GM23248 (cell line): ENCODE measurements around the gene PTPRN2. TPM values are rescaled to one million over a fixed set of nuclear protein-coding genes. Genes with fewer than 3 reads are reported as not detected.

ENCODE experiments used
- DNase-seq: peaks from one replicate; pipeline ENCODE4 v3.0.0-alpha.2; 2015
- H2AFZ ChIP-seq: fragments of 200-600 bp; sonication (generic); 2 replicates; pipeline ENCODE4 v1.6.1; 2016; ENCODE audit warnings: antibody characterized with exemption
- H3F3A ChIP-seq: fragments of 200-600 bp; sonication (generic); 2 replicates; pipeline ENCODE4 v1.6.1; 2016; ENCODE audit warnings: mild to moderate bottlenecking, antibody characterized with exemption, mixed run types; ENCODE audit not compliant: insufficient read depth
- H3K27ac ChIP-seq: fragments of 200-600 bp; sonication (generic); 2 replicates; pipeline ENCODE4 v1.5.1; 2016; ENCODE audit warnings: mild to moderate bottlenecking
- H3K27me3 ChIP-seq: fragments of 200-600 bp; sonication (generic); replicated peaks from 2 replicates; pipeline ENCODE4 v1.6.1; 2016; ENCODE audit warnings: mild to moderate bottlenecking; ENCODE audit not compliant: insufficient read depth
- H3K36me3 ChIP-seq: fragments of 200-600 bp; sonication (generic); 2 replicates; pipeline ENCODE4 v1.6.1; 2016; ENCODE audit warnings: low read depth, mild to moderate bottlenecking
- H3K4me1 ChIP-seq: fragments of 200-600 bp; sonication (generic); 2 replicates; pipeline ENCODE4 v1.6.1; 2016; ENCODE audit warnings: mild to moderate bottlenecking; ENCODE audit not compliant: insufficient read depth
- H3K4me2 ChIP-seq: fragments of 200-600 bp; sonication (generic); one replicate; pipeline ENCODE4 v1.6.1; 2016; ENCODE audit warnings: mild to moderate bottlenecking; ENCODE audit not compliant: unreplicated experiment
- H3K4me3 ChIP-seq: fragments of 200-600 bp; sonication (generic); 2 replicates; pipeline ENCODE4 v1.5.1; 2016; ENCODE audit warnings: mild to moderate bottlenecking
- H3K79me2 ChIP-seq: fragments of 200-600 bp; sonication (generic); 2 replicates; pipeline ENCODE4 v1.6.1; 2016; ENCODE audit warnings: mild to moderate bottlenecking; ENCODE audit not compliant: insufficient read depth
- H3K9ac ChIP-seq: fragments of 200-600 bp; sonication (generic); 2 replicates; pipeline ENCODE4 v1.6.1; 2016; ENCODE audit warnings: mild to moderate bottlenecking
- H3K9me2 ChIP-seq: fragments of 200-600 bp; sonication (generic); 2 replicates; pipeline ENCODE4 v1.6.1; 2016; ENCODE audit warnings: mixed run types, mild to moderate bottlenecking, moderate library complexity; ENCODE audit not compliant: insufficient read depth
- H3K9me3 ChIP-seq: fragments of 200-600 bp; sonication (generic); one replicate; pipeline ENCODE4 v1.6.1; 2017; ENCODE audit warnings: low read depth
- H4K20me1 ChIP-seq: fragments of 200-600 bp; sonication (generic); 2 replicates; pipeline ENCODE4 v1.6.0; 2016; ENCODE audit not compliant: insufficient read depth
- EZH2 ChIP-seq: fragments of 200-600 bp; sonication (generic); IDR thresholded peaks from 2 replicates; pipeline ENCODE4 v1.6.1; 2018; ENCODE audit warnings: antibody characterized with exemption, mild to moderate bottlenecking; ENCODE audit not compliant: insufficient read depth, poor library complexity, severe bottlenecking
- EZH2phosphoT487 ChIP-seq: fragments of 200-600 bp; sonication (generic); IDR thresholded peaks from 2 replicates; pipeline ENCODE4 v1.6.1; 2018; ENCODE audit warnings: antibody characterized with exemption, moderate library complexity, mild to moderate bottlenecking, low read depth; ENCODE audit not compliant: insufficient read depth
- WGBS, 2 experiments: methylation state at CpG; one replicate each; pipeline ENCODE4 v1.1.6; 2015 to 2017; ENCODE audit warnings: low lambda C conversion rate in 2 of 2, low coverage in 1 of 2; ENCODE audit errors: missing lambda C conversion rate in 2 of 2; 5-methylcytosine and 5-hydroxymethylcytosine counted together
- in situ Hi-C: fragments of 300-500 bp; cut with MboI; formaldehyde crosslinking; loops from 2 replicates; pipeline ENCODE4 v1.15.0; 2020
- polyA plus RNA-seq: library from polyadenylated mRNA; unstranded; fragments of >200 nt; fragmentation: Nextera tagmentation; extraction: Ambion mirVana; gene quantifications from 2 replicates; pipeline ENCODE4 v1.2.1, GENCODE V29; 2016
- total RNA-seq: library from RNA; depleted of rRNA; stranded (reverse); fragments of >200 nt; shearing (Covaris generic); gene quantifications from 2 replicates; pipeline ENCODE4 v1.2.3, GENCODE V29; 2014

PTPRN2 gene
- total and polyA plus RNA-seq, 2 experiments from 2014 or later: 0.13 TPM; not detected in 1

DNA sequence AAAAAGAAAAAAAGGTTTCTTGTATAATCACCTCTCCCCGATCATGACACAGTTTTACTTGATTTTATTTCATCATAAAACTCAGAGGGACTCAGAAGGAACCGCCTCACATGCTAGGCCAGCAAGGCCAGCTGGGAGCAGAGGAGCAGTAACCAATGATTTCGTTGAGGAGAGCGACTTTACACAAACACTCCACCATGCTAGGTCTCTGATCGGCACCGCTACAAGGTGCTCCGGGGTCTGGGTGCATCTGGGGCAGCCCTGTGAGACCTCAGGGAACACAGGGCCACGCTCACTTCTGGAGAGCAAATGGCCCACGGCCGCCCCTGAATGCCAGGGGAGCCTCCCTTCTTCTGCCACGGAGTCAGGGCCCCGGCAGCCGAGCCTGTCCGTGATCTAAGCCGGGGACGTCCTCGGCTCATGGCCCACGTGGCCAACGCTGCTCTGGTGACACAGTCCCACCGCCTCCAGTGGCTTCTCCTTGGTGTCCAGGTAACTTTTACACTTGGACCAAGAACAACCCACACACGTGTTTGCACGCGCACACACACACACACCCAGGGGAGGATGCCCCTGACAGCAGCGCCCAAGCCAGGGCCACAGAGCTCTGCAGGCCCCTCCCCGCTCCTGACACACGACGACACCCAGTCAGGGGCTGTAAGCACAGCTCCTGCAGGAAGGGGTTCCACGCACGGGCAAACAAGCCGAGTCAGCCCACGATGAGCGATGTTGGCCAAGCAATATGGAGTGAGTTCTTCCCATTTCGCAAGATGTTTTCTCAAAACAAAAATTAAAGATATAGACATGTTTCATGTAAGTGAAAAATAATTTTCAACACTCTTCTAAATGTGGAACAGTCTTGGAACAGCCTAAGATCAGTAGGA lies 918.5 kb downstream of the PTPRN2 start:
- 26 to 33% methylated on average over 33 of the region's 33 CpGs for WGBS, 2 experiments
- no peaks in the 10 kb centered on the region for H3K27me3 ChIP-seq
- DNase-seq: no peak

DNA sequence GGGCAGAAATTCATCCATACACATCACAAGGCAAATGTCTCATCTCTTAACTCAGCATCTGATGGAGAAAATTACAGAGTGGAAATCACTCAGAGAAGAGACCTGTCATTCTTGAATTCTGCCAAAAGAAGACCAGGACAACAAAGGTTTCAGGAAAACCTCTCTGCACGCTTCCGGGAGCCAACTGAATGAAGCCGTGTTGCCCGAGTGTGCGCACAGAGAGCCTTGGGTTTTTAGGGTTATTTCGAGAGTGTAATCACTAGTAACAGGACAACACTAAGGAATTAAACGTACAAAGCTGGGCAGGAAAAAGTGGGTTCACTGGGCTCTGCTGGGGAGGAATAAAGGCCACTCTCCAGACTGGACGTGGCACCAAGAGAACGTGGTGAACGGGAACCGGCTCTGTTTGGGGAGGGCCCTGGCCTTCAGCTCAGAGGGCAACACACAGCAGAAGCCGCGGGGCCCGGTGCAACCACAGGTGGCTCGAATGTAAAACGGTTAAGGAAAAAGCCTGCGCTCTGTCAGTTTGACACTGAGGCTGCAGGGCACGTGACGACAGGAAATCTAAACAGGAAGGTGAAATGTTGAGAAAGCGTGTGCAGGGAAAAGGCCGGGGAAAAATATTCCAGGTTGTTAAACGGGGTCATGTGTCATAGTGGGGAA lies 919.3 kb downstream of the PTPRN2 start:
- DNase-seq: no peak
- Histone ChIP-seq H3K9me2 (no peaks in the 10 kb centered on the region), H3K4me3 (no peak overlapping the region), H3K9ac (no peak overlapping the region), H3F3A (no peaks in the 10 kb centered on the region), H3K36me3 (no peaks in the 10 kb centered on the region), H4K20me1 (no peaks in the 10 kb centered on the region), H2AFZ (no peak overlapping the region), H3K9me3 (no peaks in the 10 kb centered on the region), H3K27ac (no peak overlapping the region), H3K27me3 (no peaks in the 10 kb centered on the region), H3K4me2 (no peak overlapping the region), H3K4me1 (no peaks in the 10 kb centered on the region), H3K79me2 (no peaks in the 10 kb centered on the region)
- TF ChIP-seq EZH2 (no peak), EZH2phosphoT487 (no peak)
- in situ Hi-C loops: no loop called here
- 20 to 22% methylated on average over 22 of the region's 22 CpGs for WGBS, 2 experiments

More for the DNA sequence above, 918.5 kb downstream of the PTPRN2 start:
- no peak overlapping the region for H3K4me3 ChIP-seq
- H2AFZ ChIP-seq: no peak overlapping the region
- no peaks in the 10 kb centered on the region for H4K20me1 ChIP-seq
- H3K36me3 ChIP-seq: no peaks in the 10 kb centered on the region
- no peaks in the 10 kb centered on the region for H3K9me3 ChIP-seq
- H3K4me1 ChIP-seq: no peaks in the 10 kb centered on the region
- no peaks in the 10 kb centered on the region for H3F3A ChIP-seq
- no peak overlapping the region for H3K27ac ChIP-seq
- no peak for TF ChIP-seq EZH2phosphoT487
- TF ChIP-seq EZH2: no peak
- no peak overlapping the region for H3K4me2 ChIP-seq
- H3K79me2 ChIP-seq: no peaks in the 10 kb centered on the region
- no peak overlapping the region for H3K9ac ChIP-seq
- in situ Hi-C loops: no loop called here
- H3K9me2 ChIP-seq: no peaks in the 10 kb centered on the region

DNA sequence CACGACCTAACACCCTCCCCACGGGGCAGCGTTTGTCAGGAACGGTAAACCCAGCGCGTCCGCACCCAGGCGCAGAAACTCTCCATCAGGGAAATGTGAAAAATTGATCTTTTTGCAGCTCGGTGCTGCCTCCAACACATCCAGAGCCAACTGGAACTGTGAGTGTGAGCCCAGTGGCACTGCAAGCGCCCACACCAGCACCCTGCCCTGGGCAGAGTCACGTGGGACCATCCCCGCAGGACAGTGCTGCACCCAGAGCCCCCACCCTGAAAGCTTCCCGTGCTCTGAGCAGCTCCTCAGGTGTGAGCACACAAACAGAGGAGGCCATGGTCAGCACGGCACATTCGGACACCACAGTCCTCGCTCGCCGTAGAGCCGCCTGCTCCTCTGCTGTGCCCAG lies 919.9 kb downstream of the PTPRN2 start:
- DNase-seq: no peak
- Histone ChIP-seq H3K27me3 (no peaks in the 10 kb centered on the region), H3K9me3 (no peaks in the 10 kb centered on the region), H3K9ac (no peak overlapping the region), H3K79me2 (no peaks in the 10 kb centered on the region), H3K4me3 (no peak overlapping the region), H4K20me1 (no peaks in the 10 kb centered on the region), H3K4me2 (no peak overlapping the region), H3K36me3 (no peaks in the 10 kb centered on the region), H3K27ac (no peak overlapping the region), H3K9me2 (no peaks in the 10 kb centered on the region), H2AFZ (no peak overlapping the region), H3F3A (no peaks in the 10 kb centered on the region), H3K4me1 (no peaks in the 10 kb centered on the region)
- 43 to 47% methylated on average over 19 of the region's 19 CpGs for WGBS, 2 experiments
- TF ChIP-seq EZH2phosphoT487: no peak
- no peak for TF ChIP-seq EZH2
- in situ Hi-C loops: no loop called here

GRCh38 chr7:157667261-157667660 lies 920.4 kb downstream of the PTPRN2 start:
- Histone ChIP-seq H3K27me3 (no peaks in the 10 kb centered on the region), H3K36me3 (no peaks in the 10 kb centered on the region), H4K20me1 (no peaks in the 10 kb centered on the region), H3K79me2 (no peaks in the 10 kb centered on the region), H3K27ac (no peak overlapping the region), H3F3A (no peaks in the 10 kb centered on the region), H3K9me3 (no peaks in the 10 kb centered on the region), H3K9ac (no peak overlapping the region), H3K9me2 (no peaks in the 10 kb centered on the region), H3K4me1 (no peaks in the 10 kb centered on the region), H3K4me3 (no peak overlapping the region), H2AFZ (no peak overlapping the region), H3K4me2 (no peak overlapping the region)
- DNase-seq: no peak
- in situ Hi-C loops: no loop called here
- TF ChIP-seq EZH2 (no peak), EZH2phosphoT487 (no peak)
- 43 to 48% methylated on average over 10 of the region's 12 CpGs for WGBS, 2 experiments
